Urinary bladder (tissue), 4 donors: ENCODE data around the gene ZNF772. TPM values are rescaled to one million over a fixed set of nuclear protein-coding genes. Genes with fewer than 3 reads are reported as not detected.
"Not testable (repeated sequence)": the region's sequence is repeated elsewhere in the genome, so short reads cannot be mapped to it uniquely, and the experiment has no call there.

Experiments
- DNase-seq: peaks from one replicate; pipeline ENCODE4 v3.0.0-alpha.2; 2015; ENCODE audit errors: extremely low spot score
- H3K27ac ChIP-seq: one replicate; pipeline ENCODE4 v1.5.1; 2013; ENCODE audit warnings: low read depth, mild to moderate bottlenecking, moderate library complexity
- H3K36me3 ChIP-seq: one replicate; pipeline ENCODE4 v1.6.1; 2013; ENCODE audit warnings: mild to moderate bottlenecking, moderate library complexity; ENCODE audit not compliant: insufficient read depth
- H3K4me1 ChIP-seq: one replicate; pipeline ENCODE4 v1.6.1; 2013; ENCODE audit warnings: mild to moderate bottlenecking, moderate library complexity; ENCODE audit not compliant: insufficient read depth
- H3K4me3 ChIP-seq: one replicate; pipeline ENCODE4 v1.5.1; 2013; ENCODE audit warnings: low read depth, low read length
- WGBS: extraction: QIAGEN DNeasy Blood & Tissue Kit; methylation state at CpG from one replicate; pipeline ENCODE4 v1.1.7; 2013; 5-methylcytosine and 5-hydroxymethylcytosine counted together
- polyA plus RNA-seq: library from polyadenylated mRNA; stranded (reverse); fragments of 200-250 nt; gene quantifications from one replicate; pipeline ENCODE4 v1.2.3, GENCODE V29; 2013
- total RNA-seq: library from RNA; depleted of rRNA; stranded (reverse); fragments of >200 nt; gene quantifications from one replicate; pipeline ENCODE4 v1.2.3, GENCODE V29; 2014
- donor health status: healthy with polysubstance abuse.
- donor health status: healthy.

ZNF772 gene
- total RNA-seq (25.6 TPM), polyA plus RNA-seq (3.9 TPM)

DNA sequence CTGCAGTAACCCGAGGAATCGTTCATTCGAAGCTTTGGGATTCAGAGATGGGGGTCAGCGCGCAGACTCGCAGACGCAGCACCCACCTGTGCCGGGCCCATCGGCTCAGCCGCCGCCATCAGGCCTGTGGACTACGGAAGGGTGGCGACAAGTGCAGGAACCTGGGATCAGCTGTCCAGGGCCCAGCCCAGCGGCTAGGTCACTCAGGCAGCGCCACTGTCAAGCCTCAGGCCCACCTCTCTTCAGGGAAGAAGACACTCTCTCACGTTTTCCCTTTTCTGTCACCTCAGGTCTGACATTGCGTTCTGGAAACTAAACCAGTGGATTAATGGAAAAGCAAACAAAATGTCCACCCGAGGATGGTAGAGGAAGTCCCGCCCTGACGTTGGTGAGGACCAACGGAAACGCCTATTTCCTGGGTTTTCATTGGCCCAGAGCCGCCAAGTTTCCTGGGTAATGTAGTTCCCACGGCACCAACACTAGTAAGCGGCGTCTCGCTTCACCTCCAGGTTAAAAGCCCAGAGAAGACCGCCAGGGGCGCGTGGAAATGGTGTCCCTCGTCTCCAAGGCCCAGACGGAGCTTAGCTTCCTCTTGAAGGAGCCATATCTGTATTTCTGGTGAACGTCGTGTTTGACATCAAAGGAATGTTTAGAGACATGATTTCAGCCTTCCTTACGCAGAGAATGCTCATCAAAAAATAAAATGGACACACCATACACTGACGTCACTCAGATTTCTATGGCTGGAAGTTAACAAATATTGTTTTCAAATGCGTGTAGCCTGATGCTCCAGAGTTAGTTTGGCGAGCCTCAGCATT is at the start of gene ZNF772:
TSS of gene ZNF772 (minus strand) at position 376 of the 818 bp plus-strand sequence. CDS start at position 119, 257 bp downstream.
- H3K4me3 ChIP-seq, result peak within 1 kb of the TSS; percentile 61
- peak; percentile 91 for DNase-seq
- H3K4me1 ChIP-seq, result peaks cover 2% of the 10 kb centered on the region
- H3K36me3 ChIP-seq, result peaks cover 5% of the 10 kb centered on the region
- WGBS, result 9% methylated on average over 38 of the region's 38 CpGs
- H3K27ac ChIP-seq, result no peak within 1 kb of the TSS

DNA sequence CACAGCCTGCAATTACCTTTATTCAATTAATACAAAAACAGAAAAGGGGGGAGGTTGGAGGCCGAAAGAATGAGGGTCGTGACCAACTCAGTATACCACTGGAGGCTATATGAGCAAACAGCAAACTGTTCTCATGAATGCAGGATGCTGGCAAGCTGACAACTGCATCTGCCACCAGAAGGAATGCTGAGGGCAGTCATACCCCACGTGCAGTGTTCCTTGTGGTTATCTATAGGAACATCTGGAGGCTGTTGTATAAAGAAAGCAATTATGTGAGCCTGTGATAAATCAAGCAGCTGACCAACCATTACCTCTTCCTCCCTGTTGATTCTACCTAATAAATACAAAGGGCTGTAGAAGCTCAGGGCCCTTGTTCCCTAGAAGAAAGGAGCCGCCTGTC is 40.7 kb upstream of the ZNF772 start:
- H3K4me3 ChIP-seq, H3K4me1 ChIP-seq, H3K27ac ChIP-seq, DNase-seq, H3K36me3 ChIP-seq: not testable (repeated sequence)
- 83% methylated on average over 4 of the region's 4 CpGs for WGBS

DNA sequence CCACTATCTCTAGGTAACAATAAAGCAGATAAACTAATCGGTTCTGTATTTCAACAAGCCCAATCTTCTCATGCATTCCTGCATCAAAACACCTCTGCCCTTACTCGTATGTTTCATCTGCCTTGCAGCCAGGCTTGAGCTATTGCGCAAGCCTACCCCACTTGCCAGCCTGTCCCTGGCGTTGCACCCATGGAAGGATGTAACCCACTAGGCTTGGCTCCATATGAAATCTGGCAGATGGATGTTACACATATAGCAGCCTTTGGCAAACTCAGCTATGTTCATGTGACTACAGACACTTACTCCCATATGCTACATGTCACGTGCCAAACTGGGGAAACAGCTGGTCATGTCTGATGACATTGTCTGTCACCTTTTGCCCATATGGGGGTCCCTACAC is 37.9 kb upstream of the ZNF772 start:
- H3K36me3 ChIP-seq, result peaks cover 2% of the 10 kb centered on the region
- H3K4me3 ChIP-seq, result no peak overlapping the region
- DNase-seq, result no peak
- H3K27ac ChIP-seq, result no peak overlapping the region
- WGBS, result 96% methylated on average over 5 of the region's 5 CpGs
- H3K4me1 ChIP-seq, result no peaks in the 10 kb centered on the region

DNA sequence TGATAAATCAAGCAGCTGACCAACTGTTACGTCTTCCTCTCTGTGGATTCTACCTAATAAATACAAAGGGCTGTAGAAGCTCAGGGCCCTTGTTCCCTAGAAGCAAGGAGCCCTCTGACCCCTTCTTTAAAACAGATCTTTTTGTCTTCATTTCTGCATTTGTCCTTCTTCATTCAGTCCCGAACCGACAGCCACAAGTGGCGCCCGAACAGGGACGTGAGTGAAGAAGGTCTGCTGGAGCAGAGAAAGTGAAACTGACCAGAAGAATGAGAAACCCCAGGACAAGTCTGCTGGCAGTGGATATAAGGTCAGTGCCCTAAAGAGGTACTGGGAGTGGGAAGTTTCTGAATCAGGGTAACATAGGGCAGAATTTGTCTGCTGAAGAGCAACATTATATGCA is 35.5 kb upstream of the ZNF772 start:
- Histone ChIP-seq H3K27ac (no peak overlapping the region), H3K4me3 (no peak overlapping the region), H3K4me1 (no peaks in the 10 kb centered on the region), H3K36me3 (no peaks in the 10 kb centered on the region)
- WGBS, result 97% methylated on average over 6 of the region's 6 CpGs
- DNase-seq, result no peak

DNA sequence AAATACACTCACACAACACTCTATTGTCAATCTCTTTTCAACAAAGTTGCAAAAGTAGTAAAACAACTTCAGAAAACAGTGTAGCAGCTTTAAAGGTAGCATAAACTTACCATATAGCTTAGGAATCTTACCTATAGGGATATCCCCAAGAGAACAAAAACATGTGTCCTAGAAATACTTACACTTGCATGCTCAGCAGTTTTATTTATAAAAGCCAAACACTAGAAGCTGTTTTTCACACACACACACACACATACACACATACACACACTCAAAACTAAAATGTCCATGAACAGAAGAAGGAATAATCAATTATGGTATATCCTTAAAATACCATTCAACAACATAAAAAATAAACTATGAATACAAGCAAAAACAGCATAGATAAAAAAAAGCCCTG is 34.1 kb upstream of the ZNF772 start:
- H3K36me3 ChIP-seq, result peaks cover 6% of the 10 kb centered on the region
- no peak overlapping the region for H3K4me3 ChIP-seq
- H3K4me1 ChIP-seq, result no peaks in the 10 kb centered on the region
- no peak overlapping the region for H3K27ac ChIP-seq
- no peak for DNase-seq

DNA sequence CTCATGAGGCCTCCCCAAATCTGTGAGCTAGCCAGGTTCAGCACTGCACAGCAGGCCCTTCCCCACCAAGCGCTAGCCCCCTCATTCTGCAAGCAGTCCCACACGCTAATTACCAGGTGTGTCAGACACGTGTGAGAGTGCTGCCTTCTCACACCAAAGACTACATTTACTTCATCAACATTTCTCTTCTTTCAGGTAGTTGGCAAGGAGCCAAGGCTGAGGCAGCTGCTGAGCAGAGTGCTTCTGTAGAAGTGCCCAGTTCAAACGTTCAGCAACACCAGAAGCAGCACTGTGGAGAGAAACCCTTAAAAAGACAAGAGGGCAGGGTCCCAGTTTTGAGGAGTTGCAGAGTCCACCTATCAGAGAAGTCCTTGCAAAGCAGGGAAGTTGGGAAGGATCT is 28.8 kb upstream of the ZNF772 start:
- DNase-seq, result no peak
- Histone ChIP-seq H3K4me1 (peaks cover 1% of the 10 kb centered on the region), H3K4me3 (no peak overlapping the region), H3K27ac (no peak overlapping the region), H3K36me3 (peaks cover 11% of the 10 kb centered on the region)
- WGBS, result 86% methylated on average over 4 of the region's 4 CpGs

DNA sequence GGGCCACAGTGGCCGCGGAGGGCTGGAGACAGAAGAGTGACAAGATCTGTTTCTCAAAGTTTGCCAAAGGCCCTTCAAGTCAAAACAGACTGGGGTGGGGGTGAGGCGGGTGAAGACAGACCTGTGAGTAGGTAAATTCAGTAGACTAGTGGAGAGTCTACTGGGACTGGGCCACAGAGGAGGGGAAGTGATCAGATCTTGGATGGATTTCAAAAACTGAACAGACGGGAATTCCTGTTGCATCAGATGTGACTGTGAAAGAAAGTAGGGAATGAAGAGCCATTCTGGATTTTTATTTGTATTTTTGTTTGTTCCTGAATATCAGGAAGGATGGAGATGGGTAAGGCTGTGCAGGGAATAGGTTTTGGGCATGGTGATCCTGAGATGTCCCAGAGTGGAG is 23.0 kb upstream of the ZNF772 start:
- DNase-seq, H3K27ac ChIP-seq, H3K4me3 ChIP-seq, H3K4me1 ChIP-seq, H3K36me3 ChIP-seq: not testable (repeated sequence)
- WGBS, result 4% methylated on average over 1 of the region's 4 CpGs

DNA sequence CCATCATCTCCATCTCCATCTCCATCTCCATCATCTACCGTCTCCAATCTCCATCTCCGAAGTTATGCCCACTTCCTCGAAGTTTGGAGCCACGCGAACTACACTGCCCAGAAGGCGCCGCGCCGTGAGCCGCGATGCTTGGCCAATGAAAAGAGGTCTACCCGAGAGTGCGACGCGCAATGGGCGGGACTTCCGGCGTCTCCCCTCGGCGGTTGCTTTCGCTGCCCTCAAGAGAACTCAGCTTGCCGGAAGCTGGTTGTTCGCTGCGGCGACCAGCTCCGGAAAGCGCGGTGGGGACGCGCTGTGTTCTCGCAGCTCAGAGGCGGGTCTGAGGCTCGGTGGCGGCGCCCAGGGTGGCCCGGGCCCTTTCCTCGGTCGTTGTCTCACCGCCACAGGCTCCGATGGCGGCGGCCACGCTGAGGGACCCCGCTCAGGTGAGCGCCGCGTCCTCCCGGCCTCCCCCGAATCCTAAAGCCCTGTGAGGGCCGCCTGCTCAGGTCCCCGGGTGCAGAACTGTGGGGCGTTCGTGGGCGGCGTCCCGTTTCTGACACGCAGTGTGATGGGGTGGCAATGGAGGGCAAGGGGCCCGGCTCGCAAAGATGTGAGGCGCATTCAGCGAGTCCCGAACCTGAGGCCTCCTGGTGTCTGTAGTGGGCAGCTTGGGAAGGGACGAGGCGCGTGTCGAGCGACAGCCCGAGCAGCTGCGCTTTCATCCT is 22.5 kb upstream of the ZNF772 start, which contains the start of gene ZNF773:
TSS of gene ZNF773 (plus strand) at position 259 of the 716 bp plus-strand sequence. CDS start at position 402, 143 bp downstream.
- H3K27ac ChIP-seq, result peak within 1 kb of the TSS; percentile 91
- under 1% methylated on average over 60 of the region's 69 CpGs for WGBS

DNA sequence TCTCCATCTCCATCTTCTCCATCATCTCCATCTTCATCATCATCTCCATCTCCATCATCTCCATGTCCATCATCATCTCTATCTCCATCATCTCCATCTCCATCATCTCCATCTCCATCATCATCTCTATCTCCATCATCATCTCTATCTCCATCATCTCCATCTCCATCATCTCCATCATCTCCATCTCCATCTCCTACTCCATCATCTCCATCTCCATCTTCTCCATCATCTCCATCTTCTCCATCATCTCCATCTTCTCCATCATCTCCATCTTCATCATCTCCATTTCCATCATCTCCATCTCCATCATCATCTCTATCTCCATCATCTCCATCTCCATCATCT is 21.9 kb upstream of the ZNF772 start:
- H3K36me3 ChIP-seq, H3K4me1 ChIP-seq, H3K27ac ChIP-seq, DNase-seq, H3K4me3 ChIP-seq: not testable (repeated sequence)

More for the DNA sequence above, 22.5 kb upstream of the ZNF772 start, which contains the start of gene ZNF773:
- not testable (repeated sequence) for H3K36me3 ChIP-seq, H3K4me1 ChIP-seq
- peak within 1 kb of the TSS; percentile 71 for H3K4me3 ChIP-seq
- DNase-seq, result peak; percentile 87

DNA sequence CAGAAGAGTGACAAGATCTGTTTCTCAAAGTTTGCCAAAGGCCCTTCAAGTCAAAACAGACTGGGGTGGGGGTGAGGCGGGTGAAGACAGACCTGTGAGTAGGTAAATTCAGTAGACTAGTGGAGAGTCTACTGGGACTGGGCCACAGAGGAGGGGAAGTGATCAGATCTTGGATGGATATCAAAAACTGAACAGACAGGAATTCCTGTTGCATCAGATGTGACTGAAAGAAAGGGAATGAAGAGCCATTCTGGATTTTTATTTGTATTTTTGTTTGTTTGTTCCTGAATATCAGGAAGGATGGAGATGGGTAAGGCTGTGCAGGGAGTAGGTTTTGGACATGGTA is 10.9 kb upstream of the ZNF772 start:
- WGBS, result no CpG with 5 or more reads among the region's 1 CpG
- not testable (repeated sequence) for H3K4me3 ChIP-seq, DNase-seq, H3K4me1 ChIP-seq, H3K36me3 ChIP-seq, H3K27ac ChIP-seq

DNA sequence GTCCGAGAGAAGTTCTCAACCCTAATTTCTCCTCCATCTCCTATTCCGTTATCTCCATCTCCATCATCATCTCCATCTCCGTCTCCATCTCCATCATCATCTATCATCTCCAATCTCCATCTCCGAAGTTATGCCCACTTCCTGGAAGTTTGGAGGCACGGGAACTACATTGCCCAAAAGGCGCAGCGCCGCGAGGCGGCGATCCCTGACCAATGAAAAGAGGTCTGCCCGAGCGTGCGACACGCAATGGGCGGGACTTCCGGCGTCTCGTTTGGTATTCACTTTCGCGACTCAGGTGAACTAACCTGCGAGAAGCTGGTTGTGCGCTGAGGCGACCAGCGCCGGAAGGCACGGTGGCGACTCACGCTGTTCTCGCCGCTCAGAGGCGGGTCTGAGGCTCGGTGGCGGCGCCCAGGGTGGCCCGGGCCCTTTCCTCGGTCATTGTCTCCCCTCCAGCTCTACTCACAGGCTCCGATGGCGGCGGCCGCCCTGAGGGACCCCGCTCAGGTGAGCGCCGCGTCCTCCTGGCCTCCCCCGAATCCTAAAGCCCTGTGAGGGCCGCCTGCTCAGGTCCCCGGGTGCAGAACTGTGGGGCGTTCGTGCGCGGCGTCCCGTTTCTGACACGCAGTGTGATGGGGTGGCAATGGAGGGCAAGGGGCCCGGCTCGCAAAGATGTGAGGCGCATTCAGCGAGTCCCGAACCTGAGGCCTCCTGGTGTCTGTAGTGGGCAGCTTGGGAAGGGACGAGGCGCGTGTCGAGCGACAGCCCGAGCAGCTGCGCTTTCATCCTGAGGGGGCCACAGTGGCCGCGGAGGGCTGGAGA is 10.3 kb upstream of the ZNF772 start, which contains the start of gene ZNF419:
TSS of gene ZNF419 (plus strand) at position 274 of the 822 bp plus-strand sequence. CDS start at position 475, 201 bp downstream.
- peak within 1 kb of the TSS; percentile 82 for H3K4me3 ChIP-seq
- 1% methylated on average over 59 of the region's 69 CpGs for WGBS
- peak; percentile 77 for DNase-seq
- H3K4me1 ChIP-seq, H3K36me3 ChIP-seq, H3K27ac ChIP-seq: not testable (repeated sequence)

DNA sequence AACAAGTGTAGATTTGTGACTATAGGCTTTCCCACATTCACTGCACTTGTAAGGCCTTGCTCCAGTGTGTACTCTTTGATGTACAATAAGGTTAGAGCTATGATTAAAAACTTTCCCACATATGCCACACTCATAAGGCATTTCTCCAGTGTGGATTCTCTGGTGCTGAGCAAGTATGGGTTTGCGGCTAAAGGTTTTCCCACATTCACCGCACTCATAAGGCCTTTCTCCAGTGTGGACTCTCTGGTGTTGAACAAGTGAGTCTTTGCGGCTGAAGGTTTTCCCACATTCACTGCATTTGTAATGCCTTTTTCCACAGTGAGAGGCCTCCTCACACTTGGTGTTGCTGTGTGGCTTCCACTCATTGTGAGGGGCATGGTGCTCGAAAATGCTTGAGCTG is 3.7 kb downstream of the ZNF772 start:
- Histone ChIP-seq H3K27ac (no peak overlapping the region), H3K36me3 (peaks cover 5% of the 10 kb centered on the region), H3K4me1 (peaks cover 2% of the 10 kb centered on the region), H3K4me3 (no peak overlapping the region)
- DNase-seq, result no peak
- whole genome bisulfite sequencing, result 98% methylated on average over 4 of the region's 4 CpGs

DNA sequence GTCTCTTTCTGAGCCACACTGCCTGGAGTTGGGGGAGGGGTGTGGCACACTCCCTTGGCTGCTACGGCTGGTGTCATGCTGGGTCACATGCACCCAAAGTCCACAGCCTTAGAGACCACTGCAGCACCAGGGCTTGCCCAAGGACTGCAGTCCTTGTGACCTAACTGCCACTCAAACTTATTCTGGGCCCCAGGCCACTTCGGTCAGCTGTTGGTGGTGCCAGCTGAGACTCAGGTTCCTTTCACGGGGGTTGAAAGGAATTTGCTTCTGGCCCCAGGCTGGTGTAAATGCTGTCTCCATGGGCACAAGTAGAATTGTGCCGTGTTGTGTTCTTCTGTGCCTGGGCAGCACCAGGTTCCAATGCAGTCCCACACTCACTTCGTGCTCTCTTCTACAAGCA is 10.9 kb downstream of the ZNF772 start:
- 99% methylated on average over 5 of the region's 5 CpGs for WGBS
- Histone ChIP-seq H3K27ac (no peak overlapping the region), H3K36me3 (peaks cover 4% of the 10 kb centered on the region), H3K4me1 (no peaks in the 10 kb centered on the region), H3K4me3 (no peak overlapping the region)
- DNase-seq, result no peak
